Panc1 (cell line): ENCODE measurements around the gene OPN3.

Experiments
- CTCF ChIP-seq: fragments of 450-650 bp; IDR thresholded peaks from 2 replicates; pipeline ENCODE4 v1.5.1; 2017; ENCODE audit warnings: mild to moderate bottlenecking
- POLR2AphosphoS5 ChIP-seq: IDR thresholded peaks from 2 replicates; pipeline ENCODE4 v1.6.1; 2012; ENCODE audit warnings: mild to moderate bottlenecking, low read depth, low read length, moderate library complexity
- TCF7L2 ChIP-seq: IDR thresholded peaks from 2 replicates; pipeline ENCODE4 v1.6.1; 2011; ENCODE audit warnings: mild to moderate bottlenecking, low read depth, low read length, inconsistent platforms

DNA sequence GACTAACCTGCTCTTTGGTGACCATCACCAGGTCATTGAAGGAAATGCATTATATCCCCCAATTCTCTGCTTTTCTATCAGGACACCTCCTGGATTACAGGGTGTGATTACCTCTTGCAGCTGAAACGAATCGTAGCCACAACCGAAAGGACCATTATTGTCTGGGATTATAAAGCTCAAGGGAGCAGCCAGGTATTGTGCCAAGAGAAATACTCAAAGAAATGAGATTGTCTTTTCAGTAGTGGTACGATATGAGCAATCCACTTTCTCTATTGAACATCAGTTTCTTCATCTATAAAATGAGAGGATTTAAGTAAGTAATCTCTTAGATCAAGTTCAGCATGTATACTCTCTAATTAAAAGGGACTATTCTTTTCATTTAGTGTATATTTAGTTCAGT lies 39.2 kb upstream of the OPN3 start:
- TF ChIP-seq CTCF (no peak), TCF7L2 (no peak), POLR2AphosphoS5 (no peak)
